ENCODE data around the gene AHDC1.

GRCh38 chr1:27633298-27633610 is 29.3 kb upstream of the AHDC1 start:
- no peak for TF ChIP-seq CTCF (IDR thresholded peaks at IDR 0.05)
- TF ChIP-seq POLR2A (IDR thresholded peaks at IDR 0.05; ENCODE audit: low read depth), result no peak
- no peak for TF ChIP-seq EP300 (IDR thresholded peaks at IDR 0.05)
- TF ChIP-seq POLR2AphosphoS5 (IDR thresholded peaks at IDR 0.05), result no peak

Data from esophagus muscularis mucosa (tissue), 4 donors.